ENCODE data around the gene IL15RA.
"Not testable (repeated sequence)": the region's sequence is repeated elsewhere in the genome, so short reads cannot be mapped to it uniquely, and the experiment has no call there.

Gene IL15RA

GRCh38 chr10:5948208-5948585 is 29.1 kb downstream of the IL15RA start:
- DNase-seq, result no peak

- DNase-seq, result no peak
Observed at GRCh38 chr10:5947471-5948207, 29.7 kb downstream of the IL15RA start.

GRCh38 chr10:5946786-5947185 is 30.6 kb downstream of the IL15RA start:
- no peak for DNase-seq

- not testable (repeated sequence) for DNase-seq
Observed at GRCh38 chr10:5946419-5946775, 30.9 kb downstream of the IL15RA start.

- DNase-seq, result peak; percentile 50
Observed at GRCh38 chr10:5945561-5946418, 31.6 kb downstream of the IL15RA start.

GRCh38 chr10:5945190-5945509 is 32.2 kb downstream of the IL15RA start:
- no peak for DNase-seq

GRCh38 chr10:5944389-5945189 is 32.8 kb downstream of the IL15RA start:
- DNase-seq, result peak; percentile 84

- DNase-seq, result peak; percentile 42
Observed at GRCh38 chr10:5943536-5943935, 33.8 kb downstream of the IL15RA start.

GRCh38 chr10:5942474-5942873 is 34.9 kb downstream of the IL15RA start:
- no peak for DNase-seq

GRCh38 chr10:5942001-5942400 is 35.3 kb downstream of the IL15RA start:
- no peak for DNase-seq

- no peak for DNase-seq
Observed at GRCh38 chr10:5941579-5941978, 35.8 kb downstream of the IL15RA start.

GRCh38 chr10:5940807-5941218 is 36.5 kb downstream of the IL15RA start:
- no peak for DNase-seq

- DNase-seq, result no peak
Observed at GRCh38 chr10:5938291-5938690, 39.1 kb downstream of the IL15RA start.

- DNase-seq, result no peak
Observed at GRCh38 chr10:5937016-5937415, 40.3 kb downstream of the IL15RA start.

GRCh38 chr10:5935628-5936027 is 41.7 kb downstream of the IL15RA start:
- DNase-seq, result no peak

GRCh38 chr10:5933909-5934546 is 43.3 kb downstream of the IL15RA start:
- DNase-seq, result no peak

- DNase-seq, result no peak
Observed at GRCh38 chr10:5932345-5932744, 45.0 kb downstream of the IL15RA start.

- DNase-seq, result no peak
Observed at GRCh38 chr10:5930272-5930671, 47.1 kb downstream of the IL15RA start.

GRCh38 chr10:5929442-5929841 is 47.9 kb downstream of the IL15RA start:
- DNase-seq, result no peak

GRCh38 chr10:5927306-5927705 is 50.0 kb downstream of the IL15RA start:
- peak; percentile 24 for DNase-seq

- no peak for DNase-seq
Observed at GRCh38 chr10:5924889-5925288, 52.5 kb downstream of the IL15RA start.

GRCh38 chr10:5921746-5922145 is 55.6 kb downstream of the IL15RA start:
- no peak for DNase-seq

GRCh38 chr10:5919568-5919967 is 57.8 kb downstream of the IL15RA start:
- DNase-seq, result no peak
